HG03460 (cell line): ENCODE measurements around the gene HK2.
"Not testable (repeated sequence)": the region's sequence is repeated elsewhere in the genome, so short reads cannot be mapped to it uniquely, and the experiment has no call there.

Experiments used
- ATAC-seq: cut with Tn5 transposase; IDR thresholded peaks from one replicate; pipeline ENCODE4 v1.9.1; 2021; ENCODE audit not compliant: unreplicated experiment

The HK2 gene

DNA sequence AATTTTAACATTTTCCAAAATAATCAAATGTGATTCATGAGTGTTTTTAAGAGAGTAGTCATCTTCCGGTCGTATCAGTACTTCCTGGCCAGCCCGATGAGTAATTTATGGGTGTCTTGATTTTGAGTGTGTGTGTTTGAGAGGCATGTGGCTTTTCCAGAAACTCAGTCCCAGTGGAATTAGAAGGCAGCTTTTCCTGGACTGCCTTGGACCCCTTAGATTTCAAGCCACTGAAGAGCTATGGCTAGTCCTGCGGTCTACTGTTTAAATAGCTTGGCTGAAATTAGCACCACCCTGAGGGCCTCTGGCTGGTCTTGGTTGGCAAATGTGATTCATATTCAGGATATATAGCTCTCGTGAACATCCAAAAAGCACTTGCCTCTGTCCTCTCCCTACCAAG is 59.4 kb downstream of the HK2 start:
- ATAC-seq, result no peak

- ATAC-seq, result no peak
These were observed 60.5 kb downstream of the HK2 start for GRCh38 chr2:74894272-74894981.

DNA sequence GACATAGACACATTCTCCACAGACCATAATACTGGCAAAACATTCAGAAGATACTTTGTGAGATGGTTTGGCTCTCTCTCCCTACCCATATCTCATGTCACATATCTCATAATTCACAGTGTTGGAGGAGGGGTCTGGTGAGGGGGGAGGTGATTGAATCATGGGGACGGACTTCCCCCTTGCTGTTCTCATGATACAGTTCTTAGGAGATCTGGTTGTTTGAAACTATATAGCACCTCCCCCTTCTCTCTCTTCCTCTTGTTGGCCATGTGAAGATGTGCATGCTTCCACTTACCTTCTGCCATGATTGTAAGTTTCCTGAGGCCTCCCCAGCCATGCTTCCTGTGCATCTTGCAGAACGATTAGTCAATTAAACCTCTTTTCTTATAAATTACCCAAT is 61.1 kb downstream of the HK2 start:
- ATAC-seq, result no peak

DNA sequence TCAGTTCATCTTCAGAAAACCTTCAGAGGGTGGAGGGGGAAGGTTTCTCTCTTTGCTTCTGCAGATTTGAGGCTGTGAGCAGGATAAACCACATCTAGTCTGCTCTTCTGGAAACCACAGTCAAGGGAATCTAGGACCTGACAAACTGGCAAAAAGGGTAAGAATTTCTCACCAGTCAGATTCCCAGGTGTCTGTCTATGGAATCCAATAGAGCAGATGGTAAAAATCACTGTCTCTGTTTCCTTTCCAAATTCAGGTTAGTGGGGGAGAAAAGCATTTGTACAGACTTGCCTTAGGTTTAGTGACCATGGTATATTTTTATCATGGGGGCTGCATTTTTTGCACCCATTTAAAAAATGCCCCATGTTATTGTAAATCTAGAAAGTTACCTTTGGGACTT is 62.3 kb downstream of the HK2 start:
- no peak for ATAC-seq

DNA sequence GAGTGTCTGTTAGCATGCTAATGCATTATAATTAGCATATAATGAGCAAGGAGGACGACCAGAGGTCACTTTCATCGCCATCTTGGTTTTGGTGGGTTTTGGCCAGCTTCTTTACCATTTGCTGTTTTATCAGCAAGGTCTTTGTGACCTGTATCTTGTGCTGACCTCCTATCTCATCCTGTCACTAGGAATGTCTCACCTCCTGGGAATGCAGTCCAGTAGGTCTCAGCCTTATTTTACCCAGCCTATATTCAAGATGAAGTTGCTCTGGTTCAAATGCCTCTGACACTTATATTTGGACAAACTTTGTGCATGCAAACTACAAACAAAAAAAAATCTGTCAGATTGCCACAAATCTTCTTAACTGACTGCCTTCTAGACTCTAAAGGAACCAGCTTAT is 66.3 kb downstream of the HK2 start:
- ATAC-seq, result not testable (repeated sequence)

DNA sequence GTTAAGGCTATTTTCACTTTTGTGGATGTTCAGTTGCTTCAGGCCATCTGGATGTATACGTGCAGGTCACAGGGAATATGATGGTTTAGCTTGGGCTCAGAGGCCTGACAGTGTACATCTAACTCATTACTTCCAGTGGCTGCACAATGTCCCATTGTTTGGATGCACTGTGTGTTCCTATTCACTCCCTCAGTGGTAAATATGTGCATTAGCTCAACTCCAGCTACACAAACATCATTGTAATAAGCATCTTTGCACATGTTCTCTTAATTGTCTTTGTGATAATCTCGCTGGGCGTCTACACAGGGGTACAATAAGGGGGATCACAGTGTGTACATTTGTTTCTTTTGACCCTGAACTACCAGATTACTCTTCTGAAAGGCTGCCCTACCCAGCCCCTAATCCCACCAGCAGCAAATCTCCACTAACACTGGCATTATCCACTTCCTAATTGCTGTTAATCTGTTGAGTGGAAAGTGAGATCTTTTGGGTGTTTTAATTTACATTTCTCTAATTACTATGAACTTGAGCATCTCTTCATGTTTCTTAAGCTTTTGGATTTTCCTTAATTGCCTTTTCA is 68.4 kb downstream of the HK2 start:
- ATAC-seq, result no peak

DNA sequence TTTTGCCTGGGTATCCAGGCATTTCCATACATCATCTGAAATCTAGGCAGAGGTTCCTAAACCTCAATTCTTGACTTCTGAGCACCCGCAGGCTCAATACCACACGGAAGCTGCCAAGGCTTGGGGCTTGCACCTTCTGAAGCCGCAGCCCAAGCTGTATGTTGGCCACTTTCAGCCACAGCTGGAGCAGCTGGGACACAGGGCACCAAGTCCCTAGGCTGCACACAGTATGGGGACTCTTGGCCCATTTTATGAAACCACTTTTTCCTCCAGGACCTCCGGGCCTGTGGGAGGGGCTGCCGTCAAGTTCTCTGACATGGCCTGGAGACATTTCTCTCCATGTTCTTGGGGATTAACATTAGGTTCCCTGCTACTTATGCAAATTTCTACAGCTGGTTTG is 72.5 kb downstream of the HK2 start:
- no peak for ATAC-seq

- ATAC-seq, result not testable (repeated sequence)
These were observed 73.6 kb downstream of the HK2 start for GRCh38 chr2:74907560-74907959.

DNA sequence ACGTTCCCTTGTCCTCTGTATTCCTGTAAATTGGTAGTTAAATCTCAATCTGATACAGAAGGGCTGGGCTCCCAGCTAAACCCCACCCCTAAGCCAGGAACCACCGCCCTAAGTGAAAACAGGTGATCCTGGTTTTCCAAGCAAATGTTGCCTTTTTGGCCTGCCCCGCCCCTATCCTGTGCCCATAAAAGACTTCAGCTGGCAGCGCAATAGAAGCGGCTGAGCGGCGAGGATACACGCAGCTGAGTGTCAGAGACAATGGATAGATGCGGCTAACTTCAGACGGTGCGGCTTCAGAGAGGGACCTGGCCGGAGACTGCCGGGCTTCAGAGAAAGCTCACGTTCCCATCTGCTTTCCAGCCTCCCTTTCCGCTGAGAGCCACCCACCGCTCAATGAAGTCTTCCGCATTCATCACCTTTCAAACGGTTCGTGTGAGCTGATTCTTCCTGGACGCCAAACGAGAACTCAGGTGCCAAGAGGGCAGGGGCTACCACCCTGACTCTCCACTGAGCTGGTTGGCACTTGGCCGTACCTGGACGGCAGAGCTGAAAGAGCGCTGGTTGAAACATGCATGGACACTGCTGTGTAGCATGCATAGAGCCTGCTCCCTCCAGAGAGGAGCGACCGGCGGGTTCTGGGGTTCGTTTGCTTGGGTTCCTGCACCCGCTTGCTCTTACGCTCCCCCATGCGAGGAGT is 75.0 kb downstream of the HK2 start:
- no peak for ATAC-seq

- ATAC-seq, result no peak
These were observed 76.3 kb downstream of the HK2 start for GRCh38 chr2:74910245-74910644.

GRCh38 chr2:74911061-74911460 is 77.1 kb downstream of the HK2 start:
- ATAC-seq, result no peak

- peak; percentile 56 for ATAC-seq
These were observed 81.8 kb downstream of the HK2 start for GRCh38 chr2:74915743-74916142.

DNA sequence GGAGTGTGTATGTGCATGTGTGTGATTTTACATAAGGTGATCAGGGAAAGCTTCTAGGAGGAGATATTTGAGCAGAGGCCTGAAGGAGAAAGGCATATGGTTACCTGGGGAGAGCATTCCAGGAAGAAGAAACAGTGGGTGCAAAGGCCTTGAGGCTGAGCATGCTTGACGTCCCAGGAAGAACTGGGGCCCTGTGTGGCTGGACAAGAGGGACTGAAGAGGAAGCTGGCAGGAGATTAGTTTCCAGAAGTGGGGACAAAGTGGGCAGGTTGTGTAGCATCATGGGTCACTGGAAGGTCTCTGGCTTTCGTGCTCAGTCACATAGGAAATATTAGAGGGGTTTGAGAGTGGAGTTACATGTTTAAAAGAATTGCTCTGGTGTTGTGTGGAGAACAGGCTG is 82.5 kb downstream of the HK2 start:
- no peak for ATAC-seq

GRCh38 chr2:74917702-74918619 is 84.0 kb downstream of the HK2 start:
- ATAC-seq, result no peak

- no peak for ATAC-seq
These were observed 85.9 kb downstream of the HK2 start for GRCh38 chr2:74919827-74920226.

DNA sequence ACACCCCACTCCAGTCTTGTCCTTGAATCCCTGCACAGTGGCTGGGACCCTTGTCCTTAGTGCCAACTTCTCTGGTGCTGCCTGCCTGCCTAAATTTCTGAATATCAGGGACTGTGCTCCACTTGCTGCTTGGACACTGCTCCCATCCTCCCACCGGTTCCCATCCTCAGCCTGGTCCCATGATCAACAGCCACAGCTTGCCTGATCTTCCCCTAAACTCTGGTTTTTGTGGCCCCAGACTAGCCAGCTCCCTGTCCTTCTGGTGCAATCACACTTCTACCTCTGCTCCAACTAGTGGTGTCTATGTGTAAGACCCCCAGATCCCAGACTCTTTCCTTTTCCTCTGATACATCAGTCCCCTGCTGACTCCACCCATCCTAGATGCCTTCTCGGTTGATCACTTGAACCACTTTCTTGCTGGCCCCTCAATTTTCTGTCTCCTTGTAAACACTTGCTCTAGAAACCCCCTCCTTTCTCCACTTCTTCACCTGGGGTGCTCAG is 87.4 kb downstream of the HK2 start:
- no peak for ATAC-seq

DNA sequence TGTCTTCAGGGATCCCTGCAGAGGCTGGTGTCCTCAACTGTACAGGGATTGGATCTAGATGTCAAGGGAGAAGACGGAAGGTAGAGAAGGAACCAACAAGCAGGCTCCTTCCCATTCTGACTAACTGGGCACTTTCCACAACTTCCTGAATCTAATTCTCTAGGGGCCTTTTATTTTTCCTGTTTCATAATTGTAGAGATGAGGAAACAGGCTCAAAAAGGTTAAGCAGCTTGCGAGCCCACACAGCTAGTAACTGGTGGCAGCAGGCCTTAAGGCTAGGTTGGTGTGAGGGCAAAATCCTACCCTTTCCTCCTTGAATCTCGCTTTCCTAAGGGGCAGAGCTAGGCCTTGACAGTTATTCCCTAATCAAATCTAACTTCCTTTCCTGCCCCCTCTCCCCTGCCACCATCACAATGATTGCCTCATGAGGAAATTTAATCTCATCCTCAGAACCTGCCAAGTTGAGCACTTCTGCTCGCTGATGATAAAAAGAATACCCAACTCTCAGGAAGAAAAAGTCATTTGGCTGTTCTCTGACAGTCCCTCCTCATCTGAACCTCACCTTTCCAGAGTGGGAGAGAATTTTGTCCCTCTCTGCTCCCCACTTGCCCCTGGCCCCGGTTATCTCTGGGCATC is 88.8 kb downstream of the HK2 start:
- no peak for ATAC-seq

- ATAC-seq, result no peak
These were observed 90.7 kb downstream of the HK2 start for GRCh38 chr2:74924463-74925265.

GRCh38 chr2:74925361-74925786 is 91.4 kb downstream of the HK2 start:
- ATAC-seq, result no peak

DNA sequence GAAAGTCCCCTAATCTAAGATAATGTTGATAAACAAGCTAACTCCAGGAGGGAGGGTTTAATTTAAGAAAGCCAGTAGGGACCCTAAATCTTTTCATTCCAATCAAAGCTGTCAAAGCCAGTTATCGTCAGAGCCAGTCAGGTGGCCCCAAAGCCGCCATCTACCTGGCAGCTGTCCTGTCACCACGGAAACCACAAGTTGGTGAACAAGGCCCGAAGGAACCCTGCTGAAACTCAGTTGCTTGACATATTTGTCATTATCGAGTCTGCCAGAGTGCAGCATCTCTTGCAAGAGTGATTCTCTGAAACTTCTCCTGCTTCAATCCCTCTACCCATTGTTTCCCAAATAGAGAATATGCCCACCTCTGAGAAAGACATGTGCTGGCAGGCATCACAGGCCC is 93.7 kb downstream of the HK2 start:
- no peak for ATAC-seq
